ENCODE results near the gene STMP1. TPM values are rescaled to one million over a fixed set of nuclear protein-coding genes. Genes with fewer than 3 reads are reported as not detected.

The STMP1 gene
- total and polyA plus RNA-seq, 2 of the 4 experiments (the other 2 are of a cell fraction), result 6.1 to 28.3 TPM

GRCh38 chr7:135662123-135662372, 266 bp upstream of the STMP1 start:
- H3K14ac ChIP-seq (replicated peaks; ENCODE audit: low read depth, low read length), result peak overlapping the region; percentile 49
- peak overlapping the region; percentile 57 for H3K4ac ChIP-seq (ENCODE audit: low read depth, low read length)
- peak overlapping the region; percentile 99 for H2AK9ac ChIP-seq (replicated peaks; ENCODE audit: low read depth, low read length, poor library complexity)
- intact Hi-C loops (cut with micrococcal nuclease) (loop anchor here (2.0 to 10.0 kb wide), 3 partner anchors 40 to 1213 kb away; no protein-coding TSS in a partner anchor), dilution Hi-C loops (cut with HindIII; ENCODE audit: low sequenced_read_pairs, unreplicated experiment) (no loop called here), in situ Hi-C loops (cut with MboI; ENCODE audit: low sequenced_read_pairs) (no loop called here)
- peak overlapping the region; percentile 28 for H3K27ac ChIP-seq (ENCODE audit: insufficient read depth, low read length)
- H3K4me3 ChIP-seq (ENCODE audit: insufficient read depth, low read depth, low read length), result peak overlapping the region; percentile 84
- 0 out of 2 replicates have a peak overlapping the region, but pooled peaks have one; percentile 49 for H2AK5ac ChIP-seq (ENCODE audit: low read depth, low read length)
- peaks cover 9% of the 10 kb centered on the region for H3K4me1 ChIP-seq (ENCODE audit: control insufficient read depth, insufficient read depth, low read length)
- H3K18ac ChIP-seq (ENCODE audit: low read depth, low read length), result peak overlapping the region; percentile 21
- H4K5ac ChIP-seq (ENCODE audit: low read depth, low read length), result peak overlapping the region; percentile 93
- H3K9ac ChIP-seq (ENCODE audit: low read depth, low read length), result peak overlapping the region; percentile 52
- ChIA-PET POLR2A (ENCODE audit: unreplicated experiment) (interaction anchor here (0.6 to 0.7 kb wide), 3 partner anchors 17 to 741 kb away, joined by 3 to 5 read pairs (median 4); no protein-coding TSS in a partner anchor), CTCF (interaction anchor here (1.0 to 3.1 kb wide), 4 partner anchors 11 to 134 kb away, joined by 4 to 24 read pairs (median 8); no protein-coding TSS in a partner anchor)
- H3K4me2 ChIP-seq (ENCODE audit: low read depth, low read length), result peak overlapping the region; percentile 78
- no peaks in the 10 kb centered on the region for H3K36me3 ChIP-seq (ENCODE audit: control insufficient read depth, insufficient read depth, low read length)
- WGBS, 2 experiments (ENCODE audit: extremely low coverage in 2 of 2, insufficient read length in 1 of 2), result 3% methylated on average over 13 of the region's 17 CpGs; no CpG with 5 or more reads in 1 of the 2 experiments
- H2BK15ac ChIP-seq (ENCODE audit: low read depth, low read length), result peak overlapping the region; percentile 64; the same call in 1 of the 3 replicates
- H3K9me1 ChIP-seq (ENCODE audit: insufficient read depth, low read length), result peaks cover 8% of the 10 kb centered on the region; the same call in 1 of the 2 replicates
- no TSS peak for BruUV-seq (replicated peaks)
- H2AFZ ChIP-seq (replicated peaks; ENCODE audit: low read length, poor library complexity), result peak overlapping the region; percentile 93
- no peak overlapping the region for H2BK5ac ChIP-seq (ENCODE audit: low read depth, low read length, poor library complexity, severe bottlenecking)
- H3K27me3 ChIP-seq (ENCODE audit: control insufficient read depth, insufficient read depth, low read length), result no peaks in the 10 kb centered on the region
- no peak overlapping the region for H3K23ac ChIP-seq (ENCODE audit: low read depth, low read length)
- no peak for TF ChIP-seq NFE2L2 (IDR thresholded peaks at IDR 0.05; ENCODE audit: low read depth, low read length)
- TF ChIP-seq USF2 (IDR thresholded peaks at IDR 0.05; ENCODE audit: low read depth, low read length), result no peak
- TF ChIP-seq FOS (IDR thresholded peaks at IDR 0.05; ENCODE audit: low read depth, low read length), result no peak
- TF ChIP-seq MAZ (IDR thresholded peaks at IDR 0.05; ENCODE audit: borderline replicate concordance, low read depth, low read length), result no peak
- TF ChIP-seq BHLHE40 (IDR thresholded peaks at IDR 0.05; ENCODE audit: low read depth, low read length), result no peak
- no peak for TF ChIP-seq CHD1 (IDR thresholded peaks at IDR 0.05; ENCODE audit: low read depth, low read length)
- DNase-seq, result no peak
- ATAC-seq (ENCODE audit: low read depth), result no peak
- peaks cover 7% of the 10 kb centered on the region; the same call in 1 of the 2 replicates for H4K20me1 ChIP-seq (ENCODE audit: insufficient read depth, low read length)
- H2BK20ac ChIP-seq (ENCODE audit: low read depth, low read length), result peak overlapping the region; percentile 22; the same call in 1 of the 2 replicates
- no peaks in the 10 kb centered on the region for H3K9me3 ChIP-seq (ENCODE audit: control insufficient read depth, insufficient read depth, low read length)
- peak overlapping the region; percentile 95 to 97 for H4K8ac ChIP-seq (ENCODE audit: low read depth in 2 of 2, low read length in 2 of 2)
- peak overlapping the region; percentile 72; the same call in 1 of the 2 replicates for H4K91ac ChIP-seq (ENCODE audit: insufficient read depth, low read depth, low read length)
- H3K79me1 ChIP-seq (ENCODE audit: low read depth in 1 of 2, low read length in 2 of 2), result peaks cover 8 to 31% of the 10 kb centered on the region in 2 experiments; a peak in 3 of 4 replicates
- H3K56ac ChIP-seq (ENCODE audit: extremely low read depth, insufficient read depth, low read length), result 0 out of 2 replicates have a peak overlapping the region, but pooled peaks have one; percentile 48
- H2BK120ac ChIP-seq (ENCODE audit: low read depth, low read length), result 0 out of 2 replicates have a peak overlapping the region, but pooled peaks have one; percentile 48

Measured in IMR-90 (cell line).